HG03558 (cell line): ENCODE results near the gene SCMH1.

Experiments used
- ATAC-seq: cut with Tn5 transposase; IDR thresholded peaks from one replicate; pipeline ENCODE4 v1.9.1; 2021; ENCODE audit warnings: moderate number of reproducible peaks; ENCODE audit not compliant: unreplicated experiment; ENCODE audit errors: extremely low read depth

Gene SCMH1

DNA sequence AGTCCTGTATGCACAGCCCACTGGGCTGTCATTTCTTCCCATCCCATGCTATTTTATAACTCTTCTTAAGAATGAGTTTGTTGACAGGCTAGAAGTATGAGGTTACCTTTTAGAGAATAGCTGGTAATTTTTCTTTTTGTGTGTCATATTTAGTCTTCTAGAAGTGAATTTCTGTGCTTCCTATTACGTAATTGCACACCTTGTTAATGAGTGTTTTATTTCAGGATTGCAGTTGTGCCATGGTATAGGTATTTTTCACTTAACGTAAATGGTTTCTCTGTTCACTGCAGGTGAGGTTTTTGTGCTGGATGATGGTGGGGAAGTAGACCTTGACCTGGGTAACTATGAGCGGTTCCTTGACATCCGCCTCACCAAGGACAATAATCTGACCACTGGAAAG, 257.6 kb downstream of the SCMH1 start:
- ATAC-seq: no peak

DNA sequence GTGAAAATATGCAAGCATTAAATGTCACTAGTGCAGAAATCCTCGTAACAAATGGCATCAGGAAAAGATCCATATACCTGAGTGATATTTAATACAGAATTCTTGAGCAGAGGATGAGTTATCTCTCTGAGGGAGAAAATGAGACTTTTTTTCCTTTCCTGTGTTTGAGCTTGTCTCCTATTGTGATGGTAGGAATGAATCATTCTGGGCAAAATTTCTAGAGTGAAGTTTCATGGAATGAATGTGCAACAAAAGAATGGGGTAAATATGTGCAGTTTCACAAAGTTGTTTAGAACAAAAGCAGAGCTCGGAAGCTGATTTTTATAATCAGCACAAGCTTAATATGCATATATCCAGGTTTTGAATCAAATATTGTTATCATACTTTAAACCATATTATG, 258.0 kb downstream of the SCMH1 start:
- ATAC-seq: no peak

DNA sequence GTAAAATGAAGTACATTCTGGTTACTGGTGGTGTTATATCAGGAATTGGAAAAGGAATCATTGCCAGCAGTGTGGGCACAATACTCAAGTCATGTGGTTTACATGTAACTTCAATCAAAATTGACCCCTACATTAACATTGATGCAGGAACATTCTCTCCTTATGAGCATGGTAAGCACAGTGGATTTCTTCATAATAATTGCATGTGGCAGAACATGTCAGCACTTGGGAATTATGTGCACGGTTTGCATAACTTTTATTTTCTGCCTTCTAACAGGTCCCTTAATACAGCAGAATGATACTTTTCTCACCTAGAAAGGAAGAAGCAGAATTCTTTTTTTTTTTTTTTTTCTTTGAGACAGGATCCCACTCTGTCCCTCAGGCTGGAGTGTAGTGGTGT, 258.8 kb downstream of the SCMH1 start:
- no peak for ATAC-seq

DNA sequence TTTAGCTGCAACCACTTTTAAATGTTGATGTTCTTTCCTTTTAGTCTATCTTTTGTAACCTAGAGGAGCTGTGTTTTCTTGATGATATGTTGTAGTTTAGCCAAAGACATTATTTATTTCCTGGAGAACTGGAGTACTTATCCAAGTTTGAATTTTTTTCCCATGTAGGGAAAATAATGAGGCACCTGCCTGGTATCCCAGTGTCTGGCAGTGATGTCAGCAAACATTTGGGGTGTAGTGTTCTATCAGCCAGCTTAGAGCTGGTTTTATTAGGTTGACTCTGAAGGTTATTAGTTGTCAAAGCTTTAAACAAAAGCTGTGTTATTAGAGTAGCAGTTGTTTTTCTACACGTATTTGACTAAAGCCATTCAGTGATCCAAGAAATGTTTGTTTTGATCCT, 259.4 kb downstream of the SCMH1 start:
- ATAC-seq: no peak

DNA sequence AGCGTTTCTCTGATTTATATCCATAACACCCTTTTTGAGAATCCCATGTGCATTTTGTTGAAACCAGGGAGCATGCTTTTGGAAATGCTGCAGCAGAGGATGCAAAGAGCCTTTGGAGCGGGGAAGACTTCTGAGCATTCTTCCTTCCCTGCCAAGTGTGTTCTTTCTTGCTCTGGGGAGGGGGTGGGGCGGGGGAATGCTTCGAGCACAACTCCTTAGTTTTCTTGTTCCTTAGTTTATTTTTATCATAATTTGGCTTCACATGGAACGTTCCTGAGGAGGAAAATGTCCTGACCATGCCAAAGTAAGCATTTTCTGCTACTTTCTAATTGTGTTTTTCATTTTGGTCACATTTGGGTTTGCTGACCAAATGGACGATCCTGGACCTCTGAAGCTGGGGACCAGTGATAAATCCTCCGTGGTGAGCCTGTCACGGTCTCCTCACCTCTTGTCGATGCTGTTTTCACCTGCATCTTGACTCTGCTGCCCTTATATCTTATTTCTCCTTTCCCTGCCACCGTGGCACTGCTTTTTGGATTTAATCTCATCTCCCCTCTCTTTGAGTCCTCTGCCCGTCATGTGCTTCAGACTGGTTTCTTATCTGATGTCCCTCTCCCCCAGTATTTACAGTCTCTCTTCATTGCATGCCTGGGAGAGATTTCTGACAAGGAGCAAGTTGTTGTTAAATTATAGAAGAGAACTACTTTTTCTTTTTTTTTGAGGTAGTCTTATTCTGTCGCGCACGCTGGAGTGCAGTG, 260.2 kb downstream of the SCMH1 start:
- no peak for ATAC-seq

DNA sequence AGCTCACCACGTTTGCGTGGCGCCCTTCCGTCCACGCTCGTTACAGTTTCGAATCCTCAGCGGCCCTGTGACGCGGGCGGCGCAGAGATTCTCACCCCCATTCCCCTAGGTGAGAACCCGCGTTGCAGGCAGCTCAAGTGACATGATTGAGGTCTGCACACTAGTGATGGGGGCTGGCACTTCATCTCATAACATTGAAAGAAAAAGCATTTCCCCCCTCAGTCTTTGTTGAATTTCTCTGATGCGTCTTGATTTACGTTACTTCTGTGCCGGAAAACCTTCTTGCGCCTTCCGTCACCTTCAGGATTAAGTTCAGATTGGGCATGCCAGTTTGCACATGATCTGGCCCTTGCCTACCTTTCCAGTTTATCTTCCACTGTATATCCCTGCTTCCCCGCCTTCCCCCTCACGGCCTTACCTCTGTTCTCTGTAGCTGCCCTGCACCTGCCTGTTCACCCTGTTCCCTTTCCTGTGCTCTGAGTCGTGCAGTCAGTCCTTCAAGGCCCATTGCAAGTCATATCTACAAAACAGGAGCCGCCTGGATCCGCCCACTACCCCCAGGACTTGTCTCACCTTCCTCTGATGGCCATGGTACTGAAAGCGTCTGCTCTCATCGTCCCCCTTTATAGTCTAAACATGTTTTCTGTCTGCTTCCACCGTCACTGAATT, 261.5 kb downstream of the SCMH1 start:
- ATAC-seq: no peak

DNA sequence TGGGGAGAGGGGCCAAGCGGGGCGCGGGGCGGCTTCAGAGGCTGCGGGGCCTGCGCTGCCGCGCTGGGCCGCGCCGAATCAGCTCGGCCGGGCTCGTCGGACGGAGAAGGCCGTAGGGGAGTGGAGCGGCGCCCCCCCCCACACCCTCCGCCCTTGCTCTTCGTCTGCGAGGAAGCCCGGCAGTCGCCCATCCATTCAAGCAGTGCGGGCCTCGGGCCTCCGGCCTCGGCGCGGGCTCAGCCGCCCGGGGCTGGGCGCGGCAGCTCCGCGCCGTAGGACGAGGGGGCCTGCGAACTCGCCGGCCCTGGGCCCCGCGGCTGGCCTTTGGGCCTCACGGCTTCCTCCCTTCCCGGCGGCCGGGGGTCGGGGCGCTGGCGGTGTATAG, 262.0 kb downstream of the SCMH1 start:
- no peak for ATAC-seq

DNA sequence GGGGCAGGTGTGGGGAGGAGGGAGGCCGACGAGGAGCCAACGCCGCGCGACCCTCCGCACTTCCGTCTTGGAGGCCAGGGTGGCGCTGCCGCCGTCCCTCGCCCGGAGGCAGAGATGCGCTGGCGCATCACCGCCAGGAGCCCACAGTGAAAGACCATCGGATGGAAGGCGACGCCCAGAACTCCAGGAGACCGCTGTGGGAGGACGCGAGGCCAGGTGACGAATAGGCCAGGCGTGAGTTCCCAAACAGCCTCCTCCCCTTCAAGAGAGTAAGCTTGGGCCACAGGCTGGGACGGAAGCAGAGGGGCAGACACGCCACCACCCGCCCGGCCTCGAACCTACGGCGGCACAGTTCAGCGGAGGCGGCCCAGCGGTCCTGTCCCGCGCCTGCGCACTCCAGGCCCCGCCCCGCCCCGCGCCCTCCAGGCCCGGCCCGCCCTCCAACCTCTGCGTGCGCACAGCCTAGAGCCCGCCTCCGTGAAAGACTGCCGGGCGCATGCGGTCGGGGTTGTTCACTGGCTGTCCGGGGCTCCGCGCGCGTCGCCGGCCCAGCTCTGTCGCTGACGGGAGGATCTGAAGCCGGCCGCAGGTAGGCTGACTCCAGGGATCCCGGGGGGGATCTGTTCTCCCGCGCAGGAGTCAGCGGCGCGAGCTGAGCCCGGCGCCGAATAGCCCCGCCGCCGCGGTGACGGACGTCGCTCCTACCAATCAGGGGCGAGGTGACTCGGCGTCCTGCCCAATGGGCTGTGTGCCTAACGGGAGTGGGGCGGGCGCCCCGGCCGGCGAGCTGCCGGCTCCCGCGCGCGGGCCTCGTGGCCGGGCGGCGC, 262.7 kb downstream of the SCMH1 start, which contains the start of gene CTPS1:
Gene CTPS1 (plus strand): TSS at position 456 of the 827 bp plus-strand sequence. CDS start 3,595 bp downstream, outside the sequence.
- peak; percentile 69 for ATAC-seq

DNA sequence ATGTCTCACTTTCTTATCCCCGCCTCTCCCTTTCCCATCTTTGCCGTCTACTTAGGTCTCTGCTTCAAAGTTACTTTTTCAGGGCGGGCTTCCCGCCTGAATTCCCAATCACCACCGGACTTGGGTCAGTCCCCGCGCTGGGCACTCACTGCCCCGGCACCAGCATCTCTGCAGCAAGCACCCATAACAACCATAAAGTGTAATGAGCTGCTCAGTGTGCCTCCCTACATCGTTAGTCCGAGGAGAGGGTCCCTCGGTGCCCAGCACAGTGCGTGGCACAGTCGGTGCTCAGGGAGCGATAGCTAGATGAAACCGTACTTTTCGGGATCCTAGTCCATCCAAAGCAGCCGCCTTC, 263.2 kb downstream of the SCMH1 start:
- no peak for ATAC-seq

DNA sequence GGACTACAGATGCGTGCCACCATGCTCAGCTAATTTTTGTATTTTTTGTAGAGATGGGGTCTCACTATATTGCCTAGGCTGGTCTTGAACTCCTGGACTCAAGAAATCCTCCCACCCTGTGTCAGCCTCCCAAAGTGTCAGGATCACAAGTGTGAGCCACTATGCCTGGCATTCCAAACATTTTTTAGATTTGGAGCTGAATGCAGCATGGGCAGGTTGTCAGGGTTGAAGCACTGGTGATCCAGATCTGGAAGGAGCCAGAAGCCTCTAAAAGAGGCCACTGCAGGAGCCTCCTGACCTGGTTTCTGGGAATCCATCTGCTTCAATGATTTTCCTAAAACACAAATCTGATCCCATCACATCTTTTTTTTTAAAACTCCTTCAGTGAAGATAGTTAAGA, 264.4 kb downstream of the SCMH1 start:
- ATAC-seq: no peak
